Measurements from ENCODE around the gene PRELID2. TPM values are rescaled to one million over a fixed set of nuclear protein-coding genes. Genes with fewer than 3 reads are reported as not detected.
A peak's percentile ranks its signal among the peaks of the same experiment; 100 is the strongest.

The PRELID2 gene
- total RNA-seq, 1 donor from 2014 or later, result 9.2 TPM

DNA sequence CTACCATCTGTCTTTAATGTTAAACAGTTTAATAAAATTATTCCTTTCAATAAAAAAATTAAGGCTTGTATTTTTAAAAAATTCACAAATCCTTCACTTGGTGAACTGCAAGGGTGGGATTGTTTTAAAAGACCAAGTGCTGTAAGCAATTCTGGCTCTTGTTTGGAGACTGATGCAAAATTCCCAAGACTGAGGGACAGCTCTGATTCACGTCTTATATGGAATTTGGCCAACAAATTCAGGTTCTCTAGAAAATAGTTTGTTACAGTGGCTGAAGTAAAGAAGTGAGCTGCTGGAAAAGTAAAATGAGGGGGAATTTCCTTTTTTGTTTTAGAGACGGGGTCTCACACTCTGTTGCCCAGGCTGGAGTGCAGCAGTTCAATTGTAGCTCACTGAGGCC lies 58.3 kb downstream of the PRELID2 start:
- Mint-ChIP-seq H3K9me3 (ENCODE audit: unreplicated experiment) (no peaks in the 10 kb centered on the region), H3K27me3 (ENCODE audit: low read depth, unreplicated experiment) (no peaks in the 10 kb centered on the region), H3K27ac (ENCODE audit: unreplicated experiment) (peak overlapping the region; percentile 96), H3K4me1 (ENCODE audit: low read depth, unreplicated experiment) (peaks cover 24% of the 10 kb centered on the region), H3K36me3 (ENCODE audit: low read depth, unreplicated experiment) (no peaks in the 10 kb centered on the region), H3K4me3 (ENCODE audit: unreplicated experiment) (no peak overlapping the region)
- H2AFZ ChIP-seq (ENCODE audit: low read depth, low read length), result no peak overlapping the region
- no peak for FAIRE-seq
- no peak for TF ChIP-seq EZH2 (IDR thresholded peaks at IDR 0.05; ENCODE audit: insufficient read depth, low read length)
- no peaks in the 10 kb centered on the region for H3K27me3 ChIP-seq (ENCODE audit: insufficient read depth, low read length)
- no peaks in the 10 kb centered on the region for H3K36me3 ChIP-seq (ENCODE audit: insufficient read depth, low read length)
- peak; percentile 40 for DNase-seq (ENCODE audit: low read depth)
- peaks cover 16% of the 10 kb centered on the region for H3K4me1 ChIP-seq (ENCODE audit: insufficient read depth, low read length)
- no peaks in the 10 kb centered on the region for H3K9me3 ChIP-seq (ENCODE audit: insufficient read depth, low read depth, low read length)
- H3K4me2 ChIP-seq (ENCODE audit: low read length), result no peak overlapping the region
- H3K9ac ChIP-seq (ENCODE audit: low read length), result no peak overlapping the region
- no peaks in the 10 kb centered on the region for H4K20me1 ChIP-seq (ENCODE audit: insufficient read depth, low read length)
- H3K4me3 ChIP-seq (ENCODE audit: insufficient read depth, low read depth, low read length), result no peak overlapping the region
- H3K27ac ChIP-seq (ENCODE audit: low read depth, low read length), result peak overlapping the region; percentile 59
- no peaks in the 10 kb centered on the region for H3K79me2 ChIP-seq (ENCODE audit: insufficient read depth, low read length)

DNA sequence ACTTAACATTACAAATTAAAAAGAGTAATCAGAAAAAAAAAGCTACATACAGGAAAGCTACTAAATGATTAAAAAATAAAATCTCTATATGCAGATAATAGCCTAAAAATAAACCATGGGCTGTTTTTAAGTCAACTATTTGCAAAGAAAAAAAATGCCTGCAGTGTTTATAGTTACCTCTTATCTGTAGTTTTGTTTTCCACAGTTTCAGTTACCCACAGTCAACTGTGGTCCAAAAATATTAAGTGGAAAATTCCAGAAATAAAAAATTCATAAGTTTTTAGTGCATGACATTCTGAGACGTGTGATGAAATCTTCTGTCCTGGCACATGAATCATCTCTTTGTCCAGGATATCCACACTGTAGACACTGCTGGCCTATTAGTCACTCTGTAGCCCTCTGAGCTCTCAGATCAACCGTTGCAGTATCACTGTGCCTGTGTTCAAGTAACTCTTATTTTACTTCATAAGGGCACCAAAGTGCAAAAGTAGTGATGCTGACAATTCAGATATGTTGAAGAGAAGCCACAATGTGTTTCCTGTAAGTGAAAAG lies 59.2 kb downstream of the PRELID2 start:
- DNase-seq (ENCODE audit: low read depth), result peak; percentile 86
- H3K27ac Mint-ChIP-seq (ENCODE audit: unreplicated experiment), result peak overlapping the region; percentile 96
- TF ChIP-seq, protein P1, sequence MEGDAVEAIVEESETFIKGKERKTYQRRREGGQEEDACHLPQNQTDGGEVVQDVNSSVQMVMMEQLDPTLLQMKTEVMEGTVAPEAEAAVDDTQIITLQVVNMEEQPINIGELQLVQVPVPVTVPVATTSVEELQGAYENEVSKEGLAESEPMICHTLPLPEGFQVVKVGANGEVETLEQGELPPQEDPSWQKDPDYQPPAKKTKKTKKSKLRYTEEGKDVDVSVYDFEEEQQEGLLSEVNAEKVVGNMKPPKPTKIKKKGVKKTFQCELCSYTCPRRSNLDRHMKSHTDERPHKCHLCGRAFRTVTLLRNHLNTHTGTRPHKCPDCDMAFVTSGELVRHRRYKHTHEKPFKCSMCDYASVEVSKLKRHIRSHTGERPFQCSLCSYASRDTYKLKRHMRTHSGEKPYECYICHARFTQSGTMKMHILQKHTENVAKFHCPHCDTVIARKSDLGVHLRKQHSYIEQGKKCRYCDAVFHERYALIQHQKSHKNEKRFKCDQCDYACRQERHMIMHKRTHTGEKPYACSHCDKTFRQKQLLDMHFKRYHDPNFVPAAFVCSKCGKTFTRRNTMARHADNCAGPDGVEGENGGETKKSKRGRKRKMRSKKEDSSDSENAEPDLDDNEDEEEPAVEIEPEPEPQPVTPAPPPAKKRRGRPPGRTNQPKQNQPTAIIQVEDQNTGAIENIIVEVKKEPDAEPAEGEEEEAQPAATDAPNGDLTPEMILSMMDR (IDR thresholded peaks at IDR 0.05; ENCODE audit: insufficient read depth, low read depth, low read length), result no peak
- TF ChIP-seq EZH2 (IDR thresholded peaks at IDR 0.05; ENCODE audit: insufficient read depth, low read length), result no peak
- H3K9me3 ChIP-seq (ENCODE audit: insufficient read depth, low read depth, low read length), result no peaks in the 10 kb centered on the region
- H3K4me3 ChIP-seq (ENCODE audit: insufficient read depth, low read depth, low read length), result no peak overlapping the region
- H3K27ac ChIP-seq (ENCODE audit: low read depth, low read length), result peak overlapping the region; percentile 69
- no peaks in the 10 kb centered on the region for H3K79me2 ChIP-seq (ENCODE audit: insufficient read depth, low read length)
- no peaks in the 10 kb centered on the region for H3K27me3 ChIP-seq (ENCODE audit: insufficient read depth, low read length)
- FAIRE-seq, result peak; percentile 92
- H3K36me3 Mint-ChIP-seq (ENCODE audit: low read depth, unreplicated experiment), result no peaks in the 10 kb centered on the region
- H2AFZ ChIP-seq (ENCODE audit: low read depth, low read length), result peak overlapping the region; percentile 44
- no peaks in the 10 kb centered on the region for H3K27me3 Mint-ChIP-seq (ENCODE audit: low read depth, unreplicated experiment)
- H3K4me1 Mint-ChIP-seq (ENCODE audit: low read depth, unreplicated experiment), result peaks cover 24% of the 10 kb centered on the region
- H3K36me3 ChIP-seq (ENCODE audit: insufficient read depth, low read length), result no peaks in the 10 kb centered on the region
- peaks cover 16% of the 10 kb centered on the region for H3K4me1 ChIP-seq (ENCODE audit: insufficient read depth, low read length)
- no peaks in the 10 kb centered on the region for H4K20me1 ChIP-seq (ENCODE audit: insufficient read depth, low read length)
- no peak overlapping the region for H3K4me3 Mint-ChIP-seq (ENCODE audit: unreplicated experiment)
- no peaks in the 10 kb centered on the region for H3K9me3 Mint-ChIP-seq (ENCODE audit: unreplicated experiment)
- H3K9ac ChIP-seq (ENCODE audit: low read length), result peak overlapping the region; percentile 21
- H3K4me2 ChIP-seq (ENCODE audit: low read length), result peak overlapping the region; percentile 35

DNA sequence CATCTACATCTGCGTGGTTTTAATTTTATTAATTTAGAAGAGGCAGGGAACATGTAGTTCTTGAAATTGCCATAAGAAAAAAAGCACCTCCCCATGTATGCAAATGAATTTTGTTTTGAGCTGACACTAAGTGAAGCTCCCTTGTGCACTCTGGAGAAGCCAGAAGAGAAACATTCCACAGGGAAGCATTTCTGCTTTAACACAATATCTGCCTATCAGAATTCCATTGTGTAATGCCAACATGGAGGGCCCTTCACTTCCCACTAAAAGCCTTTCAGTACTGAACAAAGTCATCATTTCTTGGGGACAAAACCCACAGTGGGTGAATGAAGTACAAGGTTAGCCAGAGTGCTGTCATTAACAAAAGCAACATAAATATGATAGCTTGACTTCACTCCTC lies 59.7 kb downstream of the PRELID2 start:
- Mint-ChIP-seq H3K27me3 (ENCODE audit: low read depth, unreplicated experiment) (no peaks in the 10 kb centered on the region), H3K4me1 (ENCODE audit: low read depth, unreplicated experiment) (peaks cover 24% of the 10 kb centered on the region), H3K9me3 (ENCODE audit: unreplicated experiment) (no peaks in the 10 kb centered on the region), H3K36me3 (ENCODE audit: low read depth, unreplicated experiment) (no peaks in the 10 kb centered on the region), H3K27ac (ENCODE audit: unreplicated experiment) (peak overlapping the region; percentile 96), H3K4me3 (ENCODE audit: unreplicated experiment) (no peak overlapping the region)
- no peaks in the 10 kb centered on the region for H3K27me3 ChIP-seq (ENCODE audit: insufficient read depth, low read length)
- H3K4me2 ChIP-seq (ENCODE audit: low read length), result peak overlapping the region; percentile 35
- peak overlapping the region; percentile 69 for H3K27ac ChIP-seq (ENCODE audit: low read depth, low read length)
- FAIRE-seq (no peak), DNase-seq (ENCODE audit: low read depth) (no peak)
- no peaks in the 10 kb centered on the region for H3K79me2 ChIP-seq (ENCODE audit: insufficient read depth, low read length)
- H3K9me3 ChIP-seq (ENCODE audit: insufficient read depth, low read depth, low read length), result no peaks in the 10 kb centered on the region
- no peak for TF ChIP-seq EZH2 (IDR thresholded peaks at IDR 0.05; ENCODE audit: insufficient read depth, low read length)
- TF ChIP-seq, protein P1 (IDR thresholded peaks at IDR 0.05; ENCODE audit: insufficient read depth, low read depth, low read length), result no peak
- peak overlapping the region; percentile 13 for H3K9ac ChIP-seq (ENCODE audit: low read length)
- peaks cover 16% of the 10 kb centered on the region for H3K4me1 ChIP-seq (ENCODE audit: insufficient read depth, low read length)
- no peaks in the 10 kb centered on the region for H3K36me3 ChIP-seq (ENCODE audit: insufficient read depth, low read length)
- H4K20me1 ChIP-seq (ENCODE audit: insufficient read depth, low read length), result no peaks in the 10 kb centered on the region
- peak overlapping the region; percentile 44 for H2AFZ ChIP-seq (ENCODE audit: low read depth, low read length)
- no peak overlapping the region for H3K4me3 ChIP-seq (ENCODE audit: insufficient read depth, low read depth, low read length)

Data from astrocyte (in vitro differentiated cells and primary cell).